ENCODE results near the gene LCN15. TPM values are rescaled to one million over a fixed set of nuclear protein-coding genes. Genes with fewer than 3 reads are reported as not detected.
"Not testable (repeated sequence)": the region's sequence is repeated elsewhere in the genome, so short reads cannot be mapped to it uniquely, and the experiment has no call there.

Gene LCN15
- total and polyA plus RNA-seq, 2 of the 13 experiments (the other 11 are each of a cell fraction or from before 2014, with no cell fraction given): 1.3 to 53.7 TPM

DNA sequence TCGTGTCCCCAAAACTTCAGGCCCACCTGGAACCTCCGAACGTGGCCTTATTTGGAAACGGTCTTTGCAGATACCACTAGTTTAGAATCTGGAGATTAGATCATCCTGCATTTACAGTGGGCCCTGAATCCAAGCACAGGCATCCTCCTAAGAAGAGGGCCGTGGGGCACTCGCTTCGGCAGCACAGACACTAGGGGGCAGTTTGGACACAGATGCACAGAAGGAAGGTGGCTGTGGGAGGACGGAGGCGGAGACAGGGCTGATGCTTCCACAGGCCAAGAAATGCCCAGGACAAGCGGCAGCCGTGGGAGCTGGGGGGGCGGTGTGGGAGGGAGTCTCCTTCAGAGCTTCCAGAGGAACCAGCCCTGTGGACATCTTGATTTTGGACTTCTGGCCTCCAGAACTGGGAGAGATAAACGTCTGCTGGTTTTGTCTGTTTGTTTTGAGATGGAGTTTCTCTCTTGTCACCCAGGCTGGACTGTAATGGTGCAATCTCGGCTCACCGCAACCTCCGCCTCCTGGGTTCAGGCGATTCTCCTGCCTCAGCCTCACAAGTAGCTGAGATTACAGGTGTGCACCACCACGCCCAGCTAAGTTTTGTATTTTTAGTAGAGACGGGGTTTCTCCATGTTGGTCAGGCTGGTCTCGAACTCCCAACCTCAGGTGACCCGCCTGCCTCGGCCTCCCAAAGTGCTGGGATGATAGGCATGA is 3.3 kb downstream of the LCN15 start (continued):
- TF ChIP-seq, protein P1, sequence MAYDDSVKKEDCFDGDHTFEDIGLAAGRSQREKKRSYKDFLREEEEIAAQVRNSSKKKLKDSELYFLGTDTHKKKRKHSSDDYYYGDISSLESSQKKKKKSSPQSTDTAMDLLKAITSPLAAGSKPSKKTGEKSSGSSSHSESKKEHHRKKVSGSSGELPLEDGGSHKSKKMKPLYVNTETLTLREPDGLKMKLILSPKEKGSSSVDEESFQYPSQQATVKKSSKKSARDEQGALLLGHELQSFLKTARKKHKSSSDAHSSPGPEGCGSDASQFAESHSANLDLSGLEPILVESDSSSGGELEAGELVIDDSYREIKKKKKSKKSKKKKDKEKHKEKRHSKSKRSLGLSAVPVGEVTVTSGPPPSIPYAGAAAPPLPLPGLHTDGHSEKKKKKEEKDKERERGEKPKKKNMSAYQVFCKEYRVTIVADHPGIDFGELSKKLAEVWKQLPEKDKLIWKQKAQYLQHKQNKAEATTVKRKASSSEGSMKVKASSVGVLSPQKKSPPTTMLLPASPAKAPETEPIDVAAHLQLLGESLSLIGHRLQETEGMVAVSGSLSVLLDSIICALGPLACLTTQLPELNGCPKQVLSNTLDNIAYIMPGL (CRISPR knock-in tag; IDR thresholded peaks at IDR 0.05; ENCODE audit: borderline replicate concordance in 1 of 2, low read depth in 1 of 2): peak; percentile 59 to 70; a peak in 2 of 4 replicates
- TF ChIP-seq GATAD2A (CRISPR knock-in tag; IDR thresholded peaks at IDR 0.05) (0 out of 2 replicates have a peak, but pooled peaks have one; percentile 36), ZNF850 (CRISPR knock-in tag; conservative IDR thresholded peaks at IDR 0.05) (0 out of 2 replicates have a peak, but pooled peaks have one; percentile 45), ZMYM3 (CRISPR knock-in tag; IDR thresholded peaks at IDR 0.05) (peak; percentile 38), SAP130 (CRISPR knock-in tag; IDR thresholded peaks at IDR 0.05; ENCODE audit: low read depth) (peak; percentile 28; the same call in 1 of the 2 replicates), MIER3 (CRISPR knock-in tag; IDR thresholded peaks at IDR 0.05; ENCODE audit: borderline replicate concordance) (peak; percentile 43; the same call in 1 of the 2 replicates), NR2F6 (CRISPR knock-in tag; IDR thresholded peaks at IDR 0.05) (peak; percentile 17; the same call in 1 of the 2 replicates), ZFX (CRISPR knock-in tag; IDR thresholded peaks at IDR 0.05; ENCODE audit: low read depth) (peak; percentile 60; the same call in 1 of the 2 replicates), SALL1 (CRISPR knock-in tag; IDR thresholded peaks at IDR 0.05) (peak; percentile 41; the same call in 1 of the 2 replicates), ZNF441 (CRISPR knock-in tag; IDR thresholded peaks at IDR 0.05; ENCODE audit: borderline replicate concordance) (0 out of 2 replicates have a peak, but pooled peaks have one; percentile 9)
- TF ChIP-seq NR2F6 (IDR thresholded peaks at IDR 0.05): not testable (repeated sequence)

DNA sequence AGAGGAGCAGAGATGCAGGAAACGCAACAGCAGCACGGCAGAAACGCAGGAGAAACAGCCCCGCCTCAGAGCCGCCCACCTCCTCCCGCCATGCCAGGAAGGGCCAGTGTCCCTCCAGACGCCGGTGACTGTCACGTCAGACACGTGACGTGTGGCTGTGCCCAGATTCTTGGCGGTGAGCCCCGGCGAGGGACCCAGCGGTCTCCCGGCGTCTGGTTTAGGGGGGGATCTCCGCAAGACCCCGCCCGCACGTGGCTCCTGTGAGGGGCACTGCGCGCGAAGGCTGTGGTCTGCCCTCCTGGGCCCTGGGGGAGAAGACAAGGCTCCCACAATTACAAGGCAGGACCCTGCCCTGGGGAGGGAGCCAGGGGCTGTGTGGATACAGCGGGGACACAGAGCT is 3.9 kb downstream of the LCN15 start:
- TF ChIP-seq ZNF496 (CRISPR knock-in tag; IDR thresholded peaks at IDR 0.05; ENCODE audit: insufficient replicate concordance) (no peak), ZNF333 (CRISPR knock-in tag; IDR thresholded peaks at IDR 0.05; ENCODE audit: borderline replicate concordance) (no peak), NFIC (IDR thresholded peaks at IDR 0.05; ENCODE audit: low read length) (no peak), CREB1 (IDR thresholded peaks at IDR 0.05) (0 out of 2 replicates have a peak, but pooled peaks have one; percentile 27), CREB1 (CRISPR knock-in tag; IDR thresholded peaks at IDR 0.05) (no peak), MAFF (IDR thresholded peaks at IDR 0.05; ENCODE audit: low read depth, low read length) (no peak), SATB2 (CRISPR knock-in tag; IDR thresholded peaks at IDR 0.05) (no peak), EHMT2 (IDR thresholded peaks at IDR 0.05; ENCODE audit: borderline replicate concordance, low read depth, low read length) (no peak)
- TF ChIP-seq, protein P2, sequence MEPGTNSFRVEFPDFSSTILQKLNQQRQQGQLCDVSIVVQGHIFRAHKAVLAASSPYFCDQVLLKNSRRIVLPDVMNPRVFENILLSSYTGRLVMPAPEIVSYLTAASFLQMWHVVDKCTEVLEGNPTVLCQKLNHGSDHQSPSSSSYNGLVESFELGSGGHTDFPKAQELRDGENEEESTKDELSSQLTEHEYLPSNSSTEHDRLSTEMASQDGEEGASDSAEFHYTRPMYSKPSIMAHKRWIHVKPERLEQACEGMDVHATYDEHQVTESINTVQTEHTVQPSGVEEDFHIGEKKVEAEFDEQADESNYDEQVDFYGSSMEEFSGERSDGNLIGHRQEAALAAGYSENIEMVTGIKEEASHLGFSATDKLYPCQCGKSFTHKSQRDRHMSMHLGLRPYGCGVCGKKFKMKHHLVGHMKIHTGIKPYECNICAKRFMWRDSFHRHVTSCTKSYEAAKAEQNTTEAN (CRISPR knock-in tag; conservative IDR thresholded peaks at IDR 0.05): no peak
- peaks cover 50% of the 10 kb centered on the region for H3K4me1 ChIP-seq (ENCODE audit: insufficient read depth, low read length)
- 50% methylated on average over 4 of the region's 25 CpGs for WGBS (ENCODE audit: low lambda C conversion rate)
- no peak overlapping the region for H3K4me2 ChIP-seq (ENCODE audit: low read depth, low read length)
- H3K9me3 ChIP-seq (ENCODE audit: low read length): no peaks in the 10 kb centered on the region
- DNase-seq (ENCODE audit: low spot score) (no peak), FAIRE-seq (no peak), ATAC-seq (no peak)
- no peak overlapping the region for H3K9ac ChIP-seq (ENCODE audit: insufficient read depth, low read depth, low read length)
- intact Hi-C loops (cut with micrococcal nuclease; ENCODE audit: unreplicated experiment): no loop called here
- in situ Hi-C loops (cut with HindIII; ENCODE audit: extremely low pct_ligation_motif_present, low pct_unique_long_range_greater_than_20kb): no loop called here
- BruUV-seq (replicated peaks): no TSS peak
- ChIA-PET CTCF (ENCODE audit: low intra/inter-chr PET ratio, low total read pairs) (interaction anchor here (1.2 kb wide), 1 partner anchor 24 kb away, joined by 3 read pairs; no protein-coding TSS in a partner anchor), POLR2A (no interaction called here)
- H3K4me3 ChIP-seq (replicated peaks in 1 of 3; ENCODE audit: insufficient read depth in 1 of 3, low read depth in 2 of 3, low read length in 3 of 3): no peak overlapping the region
- H3K27ac ChIP-seq (ENCODE audit: extremely low read length, insufficient read depth, low read length): no peak overlapping the region
- no peaks in the 10 kb centered on the region for H3K79me2 ChIP-seq (ENCODE audit: insufficient read depth, low read length)
- peaks cover 5 to 24% of the 10 kb centered on the region in 2 experiments; a peak in 3 of 5 replicates for H3K27me3 ChIP-seq (ENCODE audit: control insufficient read depth in 1 of 2, insufficient read depth in 2 of 2, low read length in 2 of 2)
- no peak overlapping the region for H2AFZ ChIP-seq (ENCODE audit: low read length)
- no peaks in the 10 kb centered on the region for H4K20me1 ChIP-seq (ENCODE audit: insufficient read depth, low read length)
- no peaks in the 10 kb centered on the region for H3K36me3 ChIP-seq (replicated peaks in 1 of 2; ENCODE audit: control insufficient read depth in 1 of 2, insufficient read depth in 2 of 2, low read length in 2 of 2)
